GM13976 (cell line): ENCODE data around the gene DLEC1.

Source experiments
- DNase-seq: peaks from one replicate; pipeline ENCODE4 v3.0.0; 2012; ENCODE audit warnings: low spot score
- CTCF ChIP-seq: IDR thresholded peaks from 2 replicates; pipeline ENCODE4 v1.5.1; 2012; ENCODE audit warnings: borderline replicate concordance, mild to moderate bottlenecking; ENCODE audit not compliant: insufficient read depth; ENCODE audit errors: extremely low read depth, missing control alignments, control extremely low read depth
- in situ Hi-C: fragments of 300-500 bp; cut with MboI; formaldehyde crosslinking; loops from one replicate; pipeline ENCODE4 v1.12.0; 2022; ENCODE audit warnings: low sequenced_read_pairs, mixed read lengths, inconsistent platforms; ENCODE audit not compliant: unreplicated experiment

The DLEC1 gene

GRCh38 chr3:37993067-37993455 is 45.9 kb upstream of the DLEC1 start:
- in situ Hi-C loops, result no loop called here
- DNase-seq, result no peak
- no peak for TF ChIP-seq CTCF

- no peak for DNase-seq
- TF ChIP-seq CTCF, result no peak
- in situ Hi-C loops, result no loop called here
These were observed 45.6 kb upstream of the DLEC1 start for GRCh38 chr3:37993460-37993819.

DNA sequence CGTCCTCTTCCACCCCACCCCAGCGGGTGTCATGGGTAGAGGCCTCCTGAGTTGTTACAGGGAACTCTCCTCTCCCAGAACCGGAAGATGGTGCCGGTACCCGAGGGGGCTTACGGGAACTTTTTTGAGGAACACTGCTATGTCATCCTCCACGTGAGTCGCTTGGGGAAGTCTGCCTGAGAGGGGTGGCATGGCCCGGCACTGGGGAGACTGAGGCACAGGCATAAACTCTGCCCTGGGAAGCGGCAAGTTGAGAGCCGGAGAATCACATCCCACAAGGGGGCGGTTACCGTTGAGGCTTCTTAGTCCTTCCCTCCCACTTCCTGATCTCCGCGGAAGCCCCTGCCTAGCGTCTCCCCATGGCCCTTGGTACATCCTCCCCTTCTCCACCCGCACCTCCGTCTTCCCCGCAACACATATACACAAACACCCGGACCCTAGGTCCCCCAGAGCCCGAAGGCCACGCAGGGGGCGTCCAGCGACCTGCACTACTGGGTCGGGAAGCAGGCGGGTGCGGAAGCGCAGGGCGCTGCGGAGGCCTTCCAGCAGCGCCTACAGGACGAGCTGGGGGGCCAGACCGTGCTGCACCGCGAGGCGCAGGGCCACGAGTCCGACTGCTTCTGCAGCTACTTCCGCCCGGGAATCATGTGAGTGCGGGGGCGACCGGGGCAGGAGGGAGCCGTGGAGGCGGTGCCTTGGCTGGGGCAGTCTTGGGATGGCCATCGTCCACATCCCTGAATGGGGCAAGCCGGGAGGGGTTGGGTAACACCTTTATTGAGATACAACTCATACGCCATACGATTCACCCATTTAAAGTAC is 45.0 kb upstream of the DLEC1 start:
- in situ Hi-C loops, result no loop called here
- TF ChIP-seq CTCF, result no peak
- DNase-seq, result peak; percentile 78

- in situ Hi-C loops, result no loop called here
- peak; percentile 29 for DNase-seq
- TF ChIP-seq CTCF, result no peak
These were observed 44.4 kb upstream of the DLEC1 start for GRCh38 chr3:37994639-37994972.

GRCh38 chr3:37995652-37996641 is 43.1 kb upstream of the DLEC1 start:
- in situ Hi-C loops, result no loop called here
- DNase-seq, result no peak
- no peak for TF ChIP-seq CTCF

GRCh38 chr3:37996785-37997301 is 42.2 kb upstream of the DLEC1 start:
- in situ Hi-C loops, result no loop called here
- DNase-seq, result peak; percentile 83

More at GRCh38 chr3:37996785-37997301, 42.2 kb upstream of the DLEC1 start:
- TF ChIP-seq CTCF, result peak; percentile 81
